CD4-positive, alpha-beta T cell treated with Interleukin-17A for 1 hour (primary cell): ENCODE data around the gene IL20RB.

Experiments
- DNase-seq: peaks from one replicate; pipeline ENCODE4 v3.0.0-alpha.2; 2020

IL20RB gene, protein sequence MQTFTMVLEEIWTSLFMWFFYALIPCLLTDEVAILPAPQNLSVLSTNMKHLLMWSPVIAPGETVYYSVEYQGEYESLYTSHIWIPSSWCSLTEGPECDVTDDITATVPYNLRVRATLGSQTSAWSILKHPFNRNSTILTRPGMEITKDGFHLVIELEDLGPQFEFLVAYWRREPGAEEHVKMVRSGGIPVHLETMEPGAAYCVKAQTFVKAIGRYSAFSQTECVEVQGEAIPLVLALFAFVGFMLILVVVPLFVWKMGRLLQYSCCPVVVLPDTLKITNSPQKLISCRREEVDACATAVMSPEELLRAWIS

DNA sequence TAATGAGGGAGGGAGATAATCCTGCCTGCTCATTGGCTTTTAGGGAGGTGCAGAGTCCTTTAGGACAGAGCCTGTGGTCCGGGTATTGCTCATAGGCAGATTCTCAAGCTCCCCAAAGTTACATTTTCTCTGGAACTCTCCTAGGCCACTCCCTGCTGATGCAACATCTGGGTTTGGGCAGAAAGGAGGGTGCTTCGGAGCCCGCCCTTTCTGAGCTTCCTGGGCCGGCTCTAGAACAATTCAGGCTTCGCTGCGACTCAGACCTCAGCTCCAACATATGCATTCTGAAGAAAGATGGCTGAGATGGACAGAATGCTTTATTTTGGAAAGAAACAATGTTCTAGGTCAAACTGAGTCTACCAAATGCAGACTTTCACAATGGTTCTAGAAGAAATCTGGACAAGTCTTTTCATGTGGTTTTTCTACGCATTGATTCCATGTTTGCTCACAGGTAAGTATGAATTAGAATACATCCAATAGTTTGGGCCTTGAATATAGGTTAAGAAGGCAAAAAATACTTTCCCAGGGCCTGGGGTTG, at the start of gene IL20RB:
Gene IL20RB, plus strand, starts transcription at position 233 of the 538 bp plus-strand sequence. Its CDS starts 131 bp downstream, at position 364.
- DNase-seq, result no peak

- no peak for DNase-seq
These were observed 49.5 kb upstream of the IL20RB start for GRCh38 chr3:136908297-136908696.

- DNase-seq, result no peak
These were observed 48.6 kb upstream of the IL20RB start for GRCh38 chr3:136909187-136909586.

- DNase-seq, result no peak
These were observed 47.1 kb upstream of the IL20RB start for GRCh38 chr3:136910697-136911096.

DNA sequence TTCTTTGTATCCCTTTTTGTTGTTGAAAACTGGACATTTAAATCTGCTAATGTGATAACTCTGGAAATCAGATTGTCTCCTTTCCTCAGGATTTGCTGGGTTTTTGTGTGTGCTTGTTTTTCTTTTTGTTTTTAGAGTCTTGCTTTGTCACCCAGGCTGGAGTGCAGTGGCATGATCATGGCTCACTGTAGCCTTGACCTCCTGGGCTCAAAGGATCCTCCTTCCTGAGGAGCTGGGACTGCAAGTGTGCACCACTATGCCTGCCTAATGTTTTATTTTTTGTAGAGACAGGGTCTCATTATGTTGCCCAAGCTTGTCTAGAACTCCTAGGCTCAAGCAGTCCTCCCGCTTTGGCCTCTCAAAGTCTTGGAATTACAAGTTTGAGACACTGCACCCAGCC, 44.6 kb upstream of the IL20RB start:
- no peak for DNase-seq

DNA sequence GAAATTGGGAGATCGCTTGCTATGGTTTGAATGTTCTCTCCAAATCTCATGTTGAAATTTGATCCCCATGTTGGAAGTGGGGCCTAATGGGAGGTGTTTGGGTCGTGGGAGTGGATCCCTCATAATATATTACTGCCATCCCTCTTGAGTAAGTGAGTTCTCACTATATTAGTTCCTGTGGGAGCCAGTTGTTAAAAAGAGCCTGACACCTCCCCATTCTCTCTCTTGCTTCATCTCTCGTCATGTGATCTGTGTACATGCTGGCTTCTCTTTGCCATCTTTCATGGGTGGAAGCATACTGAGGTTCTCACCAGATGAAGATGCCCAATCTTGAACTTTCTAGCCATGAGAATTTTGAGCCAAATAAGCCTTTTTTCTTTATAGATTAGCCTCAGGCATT, 43.0 kb upstream of the IL20RB start:
- no peak for DNase-seq

DNA sequence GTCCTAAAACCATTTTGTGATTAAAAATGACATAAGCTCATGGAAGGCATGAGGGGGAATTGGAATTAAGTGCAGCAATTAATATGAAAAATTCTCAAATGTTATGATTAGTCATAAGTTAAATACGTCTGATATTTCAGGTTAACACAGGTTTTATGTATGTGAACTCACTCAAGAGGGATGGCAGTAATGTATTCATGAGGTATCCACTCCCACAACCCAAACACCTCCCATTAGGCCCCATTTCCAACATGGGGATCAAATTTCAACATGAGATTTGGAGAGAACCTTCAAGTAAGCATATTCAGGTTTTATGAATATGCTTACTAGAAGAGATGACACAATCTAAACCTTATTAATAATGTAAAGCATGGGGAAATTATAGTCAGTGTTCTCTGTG, 41.6 kb upstream of the IL20RB start:
- no peak for DNase-seq

DNA sequence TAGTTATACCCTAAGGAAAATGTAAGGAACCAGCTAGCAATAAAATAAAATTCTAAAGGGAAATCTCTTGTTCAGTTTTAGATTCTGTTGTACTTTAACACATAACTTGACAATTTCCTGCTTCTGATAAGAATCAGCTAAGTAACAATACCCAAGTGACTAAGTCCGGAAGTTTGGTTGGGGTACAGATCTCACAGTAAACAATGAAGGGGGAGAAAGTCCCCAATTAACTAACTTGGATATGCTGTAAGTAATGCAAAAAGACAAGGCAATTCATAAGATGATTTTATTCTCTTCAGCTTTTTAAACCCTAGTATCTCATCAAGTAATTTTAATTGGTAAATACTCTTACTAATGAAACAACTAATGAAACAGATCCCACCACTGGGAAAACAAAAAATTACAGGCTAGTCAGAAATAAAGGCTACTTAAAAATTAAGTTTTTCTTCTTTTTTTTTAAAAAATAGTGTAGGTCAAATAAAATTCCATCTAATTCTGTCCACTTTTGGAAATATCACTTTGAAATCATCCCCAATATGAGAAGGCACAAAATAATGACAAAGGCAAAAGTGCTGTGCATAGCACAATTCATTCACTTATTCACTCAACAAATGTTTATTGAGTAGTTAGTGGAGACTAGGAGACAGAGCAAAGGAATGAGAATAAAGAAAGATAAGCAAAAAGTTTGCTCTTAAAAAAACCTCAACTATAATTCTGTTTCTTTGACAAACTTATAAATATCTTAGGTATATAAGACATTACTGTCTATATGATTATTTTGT, 37.8 kb upstream of the IL20RB start:
- peak; percentile 86 for DNase-seq

- peak; percentile 34 for DNase-seq
These were observed 36.7 kb upstream of the IL20RB start for GRCh38 chr3:136920904-136921611.

GRCh38 chr3:136925425-136926190, 32.2 kb upstream of the IL20RB start:
- DNase-seq, result no peak

DNA sequence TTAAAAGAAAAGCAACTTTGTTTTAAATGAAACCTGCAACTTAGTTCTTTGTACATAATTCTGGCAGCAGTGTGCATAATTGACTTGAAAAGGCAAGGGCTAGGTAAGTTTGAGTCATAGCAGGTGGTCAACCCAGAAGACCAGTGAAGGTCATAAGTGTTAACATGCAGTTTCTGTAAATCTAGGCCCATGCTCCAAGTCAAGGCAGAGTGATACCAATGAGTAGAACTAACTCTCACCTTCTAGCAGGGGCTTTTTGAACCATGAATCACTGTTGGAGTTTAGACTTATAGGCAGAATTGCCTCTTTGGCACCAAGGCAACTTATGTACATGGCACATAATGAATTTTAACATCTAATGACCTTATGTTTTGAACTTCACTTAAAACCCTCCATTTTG, 29.5 kb upstream of the IL20RB start:
- DNase-seq, result no peak

DNA sequence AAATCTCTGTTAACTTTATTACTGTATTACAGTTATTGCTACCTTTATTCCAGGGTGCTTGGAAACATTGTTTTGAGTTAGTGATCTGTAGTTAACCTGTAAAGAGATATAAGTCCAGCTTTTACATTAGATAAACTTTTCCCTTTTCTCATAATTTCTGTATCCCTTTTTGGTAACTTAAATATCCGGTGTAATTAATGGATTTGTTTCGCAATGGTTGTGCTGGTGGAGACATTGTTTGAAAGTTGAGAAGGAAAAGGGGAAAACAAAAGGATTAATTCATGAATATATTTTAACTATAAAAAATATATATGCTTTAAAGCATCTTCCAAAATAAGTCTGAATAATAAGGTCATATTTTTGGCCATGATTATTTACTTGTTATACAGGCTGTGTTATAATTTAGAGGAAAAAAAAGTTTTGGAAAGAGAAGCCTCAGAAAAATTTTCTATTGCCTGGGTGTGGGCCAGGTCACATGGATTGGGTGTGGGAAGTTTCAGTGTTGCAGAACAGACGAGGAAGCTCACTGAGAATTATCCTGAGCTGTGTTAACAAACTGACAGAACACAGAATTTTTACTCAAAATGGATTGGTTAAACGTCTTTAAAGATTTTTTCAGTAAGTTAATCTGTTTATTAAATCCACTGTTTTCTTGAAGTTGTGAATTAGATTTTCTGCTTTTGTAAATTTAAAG, 27.7 kb upstream of the IL20RB start:
- no peak for DNase-seq

DNA sequence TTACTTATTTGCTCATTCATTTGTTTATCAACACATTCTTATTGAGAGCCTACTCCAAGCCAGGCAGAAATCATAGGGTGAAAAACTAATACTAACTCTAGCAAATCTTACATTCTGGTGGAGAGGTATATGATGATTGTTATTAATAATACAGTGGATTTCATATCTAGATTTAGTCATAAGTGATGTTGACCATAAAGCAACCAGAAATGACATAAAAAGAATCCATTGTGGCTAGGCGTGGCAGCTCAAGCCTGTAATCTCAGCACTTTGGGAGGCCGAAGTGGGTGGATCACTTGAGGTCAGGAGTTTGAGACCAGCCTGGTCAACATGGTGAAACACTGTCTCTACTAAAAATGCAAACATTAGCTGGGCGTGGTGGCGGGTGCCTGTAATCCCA, 26.2 kb upstream of the IL20RB start:
- DNase-seq, result no peak

GRCh38 chr3:136932523-136932922, 25.3 kb upstream of the IL20RB start:
- DNase-seq, result no peak

DNA sequence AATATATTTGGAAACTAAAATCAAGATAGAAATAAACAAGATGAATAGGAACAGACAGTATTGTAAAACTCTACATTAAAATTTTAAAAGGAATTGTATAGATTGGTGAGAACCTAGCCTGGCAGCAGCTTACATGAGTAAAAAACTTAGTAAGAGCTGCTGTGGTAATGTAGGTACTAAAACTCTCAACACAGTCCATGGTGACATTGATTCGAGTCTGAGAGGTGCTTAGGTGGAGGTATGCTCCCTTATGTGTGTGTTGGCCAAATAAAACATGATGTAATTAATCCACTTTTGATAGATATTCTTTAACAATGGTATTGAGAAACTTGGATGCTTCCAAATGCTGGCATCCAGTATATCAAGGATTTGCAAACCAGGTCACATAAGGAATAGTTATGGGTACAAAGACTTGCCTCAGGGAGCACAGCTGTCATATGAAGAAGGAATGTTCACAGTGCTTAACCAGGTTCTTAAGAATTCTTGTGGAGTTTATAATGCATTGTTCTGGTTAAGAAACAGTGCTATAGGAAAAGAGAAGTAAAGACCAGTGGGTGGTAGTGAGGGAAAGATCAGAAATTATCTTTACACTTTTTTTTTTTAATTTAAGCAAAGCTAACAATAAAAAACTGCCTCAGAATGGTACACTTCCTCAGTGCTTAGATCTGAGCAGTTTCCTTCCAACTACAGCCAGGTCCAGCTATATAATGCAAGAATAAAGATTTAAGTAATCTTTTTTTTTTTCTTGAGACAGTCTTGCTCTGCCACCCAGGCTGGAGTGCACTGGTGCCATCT, 24.6 kb upstream of the IL20RB start:
- DNase-seq, result no peak

DNA sequence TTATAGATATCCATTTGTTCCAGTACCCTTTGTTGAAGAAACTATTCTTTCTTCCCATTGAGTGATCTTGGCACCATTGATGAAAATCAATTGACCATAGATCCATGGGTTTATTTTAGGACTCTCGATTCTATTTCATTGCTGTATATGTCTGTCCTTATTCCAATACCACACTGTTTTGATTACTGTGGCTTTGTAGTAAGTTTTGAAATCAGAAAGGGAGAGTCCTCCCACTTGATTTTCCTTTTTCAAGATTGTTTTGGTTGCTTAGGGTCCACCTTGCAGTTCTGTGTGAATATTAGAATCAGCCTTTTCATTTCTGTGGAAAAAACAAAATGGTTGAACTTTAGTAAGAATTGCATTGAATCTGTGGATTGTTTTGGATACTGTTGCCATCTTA, 20.6 kb upstream of the IL20RB start:
- no peak for DNase-seq

- DNase-seq, result no peak
These were observed 19.9 kb upstream of the IL20RB start for GRCh38 chr3:136937851-136938250.

- DNase-seq, result no peak
These were observed 19.4 kb upstream of the IL20RB start for GRCh38 chr3:136938334-136938733.

DNA sequence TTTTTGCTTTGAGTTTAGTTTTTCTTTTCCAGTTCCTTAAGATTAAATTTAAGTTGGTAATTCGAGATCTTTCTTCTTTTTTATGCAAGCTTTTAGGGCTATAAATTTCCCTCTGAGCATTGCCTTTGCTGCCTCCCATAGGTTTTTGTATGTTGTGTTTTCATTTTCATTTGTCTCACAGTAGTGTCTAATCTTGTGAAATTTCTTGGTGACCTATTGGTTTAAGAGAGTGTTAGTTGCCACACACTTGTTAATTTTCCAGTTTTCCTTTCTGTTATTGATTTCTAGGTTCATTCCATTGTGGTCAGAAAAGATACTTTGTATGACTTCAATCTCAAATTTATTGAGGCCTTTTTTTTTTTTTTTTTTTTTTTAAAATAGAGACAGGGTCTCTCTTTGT, 18.3 kb upstream of the IL20RB start:
- DNase-seq, result no peak

DNA sequence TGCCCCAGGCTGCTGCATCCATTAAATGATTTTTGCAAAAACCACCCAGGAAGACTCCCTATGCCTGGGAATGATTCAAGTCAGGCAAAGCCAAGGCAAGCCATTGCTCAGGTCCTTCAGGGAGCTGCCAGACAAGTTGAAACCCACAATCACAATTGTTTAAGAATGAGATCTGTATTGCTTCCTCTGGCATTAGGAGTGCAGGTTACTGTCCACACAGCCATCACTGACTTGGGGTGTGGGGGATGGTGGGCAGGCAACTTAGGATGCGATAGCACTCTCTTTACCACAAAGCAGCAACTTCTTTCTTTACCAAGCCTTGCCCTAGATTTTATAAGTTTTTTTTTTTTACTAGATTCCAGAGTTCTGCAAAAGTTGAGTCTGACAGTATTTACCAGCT, 15.0 kb upstream of the IL20RB start:
- no peak for DNase-seq

GRCh38 chr3:136943436-136943835, 14.3 kb upstream of the IL20RB start:
- DNase-seq, result no peak
